KMS-11 (cell line): ENCODE measurements around the gene ALDH2.
"Not testable (repeated sequence)": the region's sequence is repeated elsewhere in the genome, so short reads cannot be mapped to it uniquely, and the experiment has no call there.

Experiments
- H2AFZ ChIP-seq: fragments of 200-600 bp; sonication (generic); 2 replicates; pipeline ENCODE4 v1.6.1; 2016; ENCODE audit warnings: antibody characterized with exemption, mixed run types, low read depth
- H3K27ac ChIP-seq: fragments of 200-600 bp; sonication (generic); 2 replicates; pipeline ENCODE4 v1.6.1; 2016; ENCODE audit warnings: mild to moderate bottlenecking, mixed run types
- H3K27me3 ChIP-seq: fragments of 200-600 bp; sonication (generic); 2 replicates; pipeline ENCODE4 v1.6.1; 2017; ENCODE audit warnings: mild to moderate bottlenecking, low read depth, mixed run types, moderate library complexity; ENCODE audit not compliant: insufficient read depth
- H3K36me3 ChIP-seq: fragments of 200-600 bp; sonication (generic); 2 replicates; pipeline ENCODE4 v1.6.1; 2017; ENCODE audit warnings: mild to moderate bottlenecking, mixed run types; ENCODE audit not compliant: insufficient read depth
- H3K4me1 ChIP-seq: fragments of 200-600 bp; sonication (generic); 2 replicates; pipeline ENCODE4 v1.6.1; 2016; ENCODE audit warnings: mild to moderate bottlenecking, low read depth, mixed run types; ENCODE audit not compliant: poor library complexity, severe bottlenecking
- H3K4me2 ChIP-seq: fragments of 200-600 bp; sonication (generic); 2 replicates; pipeline ENCODE4 v1.7.0; 2016; ENCODE audit warnings: mild to moderate bottlenecking, mixed run types
- H3K4me3 ChIP-seq: fragments of 200-600 bp; sonication (generic); IDR thresholded peaks from 2 replicates; pipeline ENCODE4 v1.6.1; 2017; ENCODE audit warnings: low read depth, low read length, mixed read lengths; ENCODE audit not compliant: insufficient read depth
- H3K79me2 ChIP-seq: fragments of 200-600 bp; sonication (generic); 2 replicates; pipeline ENCODE4 v1.6.1; 2016; ENCODE audit warnings: low read depth, mixed run types; ENCODE audit not compliant: insufficient read depth
- H3K9ac ChIP-seq: fragments of 200-600 bp; sonication (generic); 2 replicates; pipeline ENCODE4 v1.6.1; 2016; ENCODE audit warnings: mild to moderate bottlenecking, mixed run types
- H4K20me1 ChIP-seq: fragments of 200-600 bp; sonication (generic); 2 replicates; pipeline ENCODE4 v1.6.1; 2016; ENCODE audit warnings: mild to moderate bottlenecking, mixed run types; ENCODE audit not compliant: insufficient read depth
- TF ChIP-seq, protein P1 (sequence below): fragments of 200-600 bp; sonication (generic); conservative IDR thresholded peaks from 2 replicates; pipeline ENCODE4 v1.6.1; 2017; ENCODE audit warnings: low read depth, mild to moderate bottlenecking, antibody characterized with exemption, low read length, moderate library complexity, mixed read lengths

Gene ALDH2

GRCh38 chr12:111759991-111760390 is 6.7 kb upstream of the ALDH2 start:
- H3K27me3 ChIP-seq = no peaks in the 10 kb centered on the region
- H3K4me1 ChIP-seq = peaks cover 9% of the 10 kb centered on the region
- no peak overlapping the region for H3K4me2 ChIP-seq
- no peaks in the 10 kb centered on the region for H3K36me3 ChIP-seq
- H3K27ac ChIP-seq = no peak overlapping the region
- TF ChIP-seq, protein P1, sequence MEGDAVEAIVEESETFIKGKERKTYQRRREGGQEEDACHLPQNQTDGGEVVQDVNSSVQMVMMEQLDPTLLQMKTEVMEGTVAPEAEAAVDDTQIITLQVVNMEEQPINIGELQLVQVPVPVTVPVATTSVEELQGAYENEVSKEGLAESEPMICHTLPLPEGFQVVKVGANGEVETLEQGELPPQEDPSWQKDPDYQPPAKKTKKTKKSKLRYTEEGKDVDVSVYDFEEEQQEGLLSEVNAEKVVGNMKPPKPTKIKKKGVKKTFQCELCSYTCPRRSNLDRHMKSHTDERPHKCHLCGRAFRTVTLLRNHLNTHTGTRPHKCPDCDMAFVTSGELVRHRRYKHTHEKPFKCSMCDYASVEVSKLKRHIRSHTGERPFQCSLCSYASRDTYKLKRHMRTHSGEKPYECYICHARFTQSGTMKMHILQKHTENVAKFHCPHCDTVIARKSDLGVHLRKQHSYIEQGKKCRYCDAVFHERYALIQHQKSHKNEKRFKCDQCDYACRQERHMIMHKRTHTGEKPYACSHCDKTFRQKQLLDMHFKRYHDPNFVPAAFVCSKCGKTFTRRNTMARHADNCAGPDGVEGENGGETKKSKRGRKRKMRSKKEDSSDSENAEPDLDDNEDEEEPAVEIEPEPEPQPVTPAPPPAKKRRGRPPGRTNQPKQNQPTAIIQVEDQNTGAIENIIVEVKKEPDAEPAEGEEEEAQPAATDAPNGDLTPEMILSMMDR = no peak
- no peaks in the 10 kb centered on the region for H4K20me1 ChIP-seq
- H3K9ac ChIP-seq = no peak overlapping the region
- no peaks in the 10 kb centered on the region for H3K79me2 ChIP-seq
- no peak overlapping the region for H2AFZ ChIP-seq
- H3K4me3 ChIP-seq = no peak overlapping the region

DNA sequence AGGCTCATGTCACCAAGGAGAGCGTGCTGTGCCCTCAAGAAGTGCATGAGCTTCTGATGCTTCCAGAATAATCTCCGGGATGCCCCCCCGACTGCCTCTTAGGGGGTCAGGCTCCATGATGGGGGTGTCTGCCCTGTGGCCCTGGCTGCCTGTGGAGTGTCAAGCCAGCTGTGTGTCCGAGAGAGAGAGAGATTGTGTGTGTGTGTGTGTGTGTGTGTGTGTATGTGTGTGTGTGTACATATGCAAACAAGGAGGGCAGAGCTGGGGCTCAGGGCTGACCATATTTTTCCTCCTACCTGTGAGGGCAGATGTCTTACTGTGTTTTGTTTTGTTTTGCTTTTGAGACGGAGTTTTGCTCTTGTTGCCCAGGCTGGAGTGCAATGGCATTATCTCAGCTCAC is 5.6 kb upstream of the ALDH2 start:
- no peaks in the 10 kb centered on the region for H3K79me2 ChIP-seq
- H2AFZ ChIP-seq = no peak overlapping the region
- TF ChIP-seq, protein P1 = no peak
- no peaks in the 10 kb centered on the region for H4K20me1 ChIP-seq
- no peaks in the 10 kb centered on the region for H3K36me3 ChIP-seq
- no peak overlapping the region for H3K27ac ChIP-seq
- peaks cover 9% of the 10 kb centered on the region for H3K4me1 ChIP-seq
- H3K4me3 ChIP-seq = no peak overlapping the region
- H3K9ac ChIP-seq = no peak overlapping the region
- H3K4me2 ChIP-seq = no peak overlapping the region
- H3K27me3 ChIP-seq = no peaks in the 10 kb centered on the region

DNA sequence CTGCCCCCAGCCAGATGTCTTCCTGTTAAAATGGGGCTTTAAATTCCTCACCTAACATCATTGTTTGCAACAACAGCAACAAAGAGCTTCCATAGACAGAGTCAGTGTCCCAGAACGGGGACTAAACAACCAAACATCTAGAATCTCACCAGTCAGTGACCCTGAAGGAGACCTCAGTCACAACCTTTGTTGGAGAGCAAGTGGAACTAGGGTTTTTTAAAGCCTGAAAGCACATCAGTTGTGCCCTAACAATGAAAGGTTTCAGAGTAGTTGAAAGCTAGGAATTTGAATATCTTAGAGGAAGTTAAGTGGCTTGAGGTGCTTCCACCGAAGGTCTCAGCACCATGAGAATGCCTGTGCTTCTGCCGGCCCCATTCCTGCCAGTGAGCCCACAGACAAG is 5.0 kb upstream of the ALDH2 start:
- H3K36me3 ChIP-seq = no peaks in the 10 kb centered on the region
- no peak overlapping the region for H3K27ac ChIP-seq
- H3K27me3 ChIP-seq = no peaks in the 10 kb centered on the region
- no peak overlapping the region for H3K9ac ChIP-seq
- no peak overlapping the region for H3K4me3 ChIP-seq
- TF ChIP-seq, protein P1 = no peak
- no peaks in the 10 kb centered on the region for H3K79me2 ChIP-seq
- no peak overlapping the region for H3K4me2 ChIP-seq
- no peak overlapping the region for H2AFZ ChIP-seq
- no peaks in the 10 kb centered on the region for H4K20me1 ChIP-seq
- H3K4me1 ChIP-seq = peaks cover 9% of the 10 kb centered on the region

DNA sequence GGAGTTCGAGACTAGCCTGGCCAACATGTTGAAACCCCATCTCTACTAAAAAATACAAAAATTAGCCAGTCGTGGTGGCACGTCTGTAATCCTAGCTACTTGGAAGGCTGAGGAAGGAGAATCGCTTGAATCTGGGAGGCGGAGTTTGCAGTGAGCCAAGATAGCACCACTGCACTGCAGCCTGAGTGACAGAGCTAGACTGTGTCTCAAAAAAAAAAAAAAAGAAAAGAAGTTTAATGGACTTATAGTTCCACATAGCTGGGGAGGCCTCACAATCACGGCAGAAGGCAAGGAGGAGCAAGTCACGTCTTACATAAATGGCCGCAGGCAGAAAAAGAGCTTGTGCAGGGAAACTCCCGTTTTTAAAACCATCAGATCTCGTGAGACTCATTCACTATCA is 3.2 kb upstream of the ALDH2 start:
- not testable (repeated sequence) for H3K4me1 ChIP-seq, H3K4me2 ChIP-seq

DNA sequence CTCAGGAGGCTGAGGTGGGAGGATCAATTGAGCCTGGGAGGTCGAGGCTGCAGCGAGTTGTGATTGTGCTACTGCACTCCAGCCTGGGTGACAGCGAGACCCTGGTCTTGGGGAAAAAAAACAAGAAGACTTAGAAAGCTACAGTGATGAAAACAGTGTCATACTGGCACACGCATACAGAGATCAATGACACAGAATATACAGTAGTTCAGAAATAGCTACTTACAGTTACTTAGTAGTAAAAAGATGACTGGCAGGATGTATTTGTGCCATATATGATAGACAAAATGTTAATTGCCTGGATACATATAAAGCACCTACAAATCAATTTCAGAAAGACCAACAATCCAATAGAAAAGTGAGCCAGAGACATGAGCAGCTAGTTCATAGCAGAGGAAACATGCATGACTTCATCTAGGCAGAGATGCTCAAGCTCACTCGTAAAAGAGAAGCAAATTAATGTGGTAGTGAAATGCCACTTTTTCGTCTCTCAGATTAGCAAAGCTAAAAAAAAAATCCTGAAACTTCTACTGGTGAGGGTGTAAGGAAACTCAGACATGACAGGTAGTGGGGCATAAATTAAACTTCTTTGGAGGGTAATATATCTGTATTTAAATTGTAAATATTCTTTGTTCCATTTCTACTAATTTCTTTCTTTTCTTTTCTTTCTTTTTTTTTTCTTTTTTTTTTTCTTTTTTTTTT is 2.5 kb upstream of the ALDH2 start:
- Histone ChIP-seq H3K9ac (no peak overlapping the region), H3K36me3 (no peaks in the 10 kb centered on the region), H3K4me2 (no peak overlapping the region), H3K4me1 (no peaks in the 10 kb centered on the region), H3K79me2 (no peaks in the 10 kb centered on the region), H4K20me1 (no peaks in the 10 kb centered on the region), H3K27ac (no peak overlapping the region), H3K4me3 (no peak overlapping the region), H3K27me3 (no peaks in the 10 kb centered on the region), H2AFZ (no peak overlapping the region)
- TF ChIP-seq, protein P1 = no peak

More for the DNA sequence above, 3.2 kb upstream of the ALDH2 start:
- not testable (repeated sequence) for H3K4me3 ChIP-seq, H3K27ac ChIP-seq, H3K9ac ChIP-seq, H3K36me3 ChIP-seq, H3K79me2 ChIP-seq, H3K27me3 ChIP-seq, H4K20me1 ChIP-seq, H2AFZ ChIP-seq
